ENCODE data around the gene SWSAP1. TPM values are rescaled to one million over a fixed set of nuclear protein-coding genes. Genes with fewer than 3 reads are reported as not detected.
"Not testable (repeated sequence)": the region's sequence is repeated elsewhere in the genome, so short reads cannot be mapped to it uniquely, and the experiment has no call there.

Gene SWSAP1
- total RNA-seq, 1 donor from 2014 or later, result 5.1 TPM

DNA sequence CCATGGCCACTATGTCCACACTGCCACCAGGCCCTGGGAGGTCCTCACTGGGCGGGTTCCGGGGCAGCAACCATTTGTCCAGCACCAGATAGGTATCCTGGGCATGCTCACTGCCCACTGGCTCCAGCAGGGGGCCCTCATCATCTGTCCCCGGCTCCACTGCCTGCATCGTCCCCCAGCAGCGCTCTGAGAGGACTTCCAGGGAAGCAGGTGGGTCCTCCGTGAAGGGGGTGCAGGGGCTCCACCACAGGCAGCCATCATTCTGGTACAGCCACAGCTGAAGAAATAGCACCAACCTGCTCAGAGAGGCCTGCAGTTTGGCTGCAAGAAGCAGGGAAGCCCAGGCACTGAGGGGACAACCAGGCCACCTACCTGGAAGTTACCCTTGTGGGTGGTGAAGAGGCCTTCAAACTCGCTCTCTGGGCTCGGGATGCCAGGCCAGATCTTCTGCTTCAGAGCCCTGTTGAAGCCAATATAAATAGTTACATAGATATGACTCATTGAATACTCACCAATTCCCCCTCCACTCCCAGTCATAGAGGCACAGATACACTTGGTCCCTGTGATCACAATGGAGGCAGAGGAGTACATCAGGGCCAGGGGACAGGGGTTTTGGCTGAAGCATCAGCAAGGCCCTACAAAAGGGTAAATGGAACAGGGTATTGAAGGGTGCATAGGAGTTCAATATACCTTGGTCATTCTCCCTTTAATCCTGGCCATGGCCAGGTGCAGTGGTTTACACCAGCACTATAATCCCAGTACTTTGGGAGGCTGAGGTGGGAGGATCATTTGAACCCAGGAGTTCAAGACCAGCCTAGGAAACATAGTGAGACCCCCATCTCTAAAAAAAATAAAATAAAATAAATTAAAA, 4.1 kb downstream of the SWSAP1 start:
- peaks cover 8% of the 10 kb centered on the region for H3K36me3 Mint-ChIP-seq (ENCODE audit: low read depth)
- intact Hi-C loops (cut with micrococcal nuclease), result no loop called here
- ChIA-PET POLR2A (no interaction called here), CTCF (interaction anchor here (1.6 kb wide), 1 partner anchor 104 kb away, joined by 8 read pairs; no protein-coding TSS in a partner anchor)
- H3K9me3 Mint-ChIP-seq, result no peaks in the 10 kb centered on the region
- H3K27me3 Mint-ChIP-seq, result no peaks in the 10 kb centered on the region
- DNase-seq, result no peak
- no peak overlapping the region for H3K4me3 Mint-ChIP-seq
- H3K4me1 Mint-ChIP-seq, result peaks cover 42% of the 10 kb centered on the region
- TF ChIP-seq, protein P1, sequence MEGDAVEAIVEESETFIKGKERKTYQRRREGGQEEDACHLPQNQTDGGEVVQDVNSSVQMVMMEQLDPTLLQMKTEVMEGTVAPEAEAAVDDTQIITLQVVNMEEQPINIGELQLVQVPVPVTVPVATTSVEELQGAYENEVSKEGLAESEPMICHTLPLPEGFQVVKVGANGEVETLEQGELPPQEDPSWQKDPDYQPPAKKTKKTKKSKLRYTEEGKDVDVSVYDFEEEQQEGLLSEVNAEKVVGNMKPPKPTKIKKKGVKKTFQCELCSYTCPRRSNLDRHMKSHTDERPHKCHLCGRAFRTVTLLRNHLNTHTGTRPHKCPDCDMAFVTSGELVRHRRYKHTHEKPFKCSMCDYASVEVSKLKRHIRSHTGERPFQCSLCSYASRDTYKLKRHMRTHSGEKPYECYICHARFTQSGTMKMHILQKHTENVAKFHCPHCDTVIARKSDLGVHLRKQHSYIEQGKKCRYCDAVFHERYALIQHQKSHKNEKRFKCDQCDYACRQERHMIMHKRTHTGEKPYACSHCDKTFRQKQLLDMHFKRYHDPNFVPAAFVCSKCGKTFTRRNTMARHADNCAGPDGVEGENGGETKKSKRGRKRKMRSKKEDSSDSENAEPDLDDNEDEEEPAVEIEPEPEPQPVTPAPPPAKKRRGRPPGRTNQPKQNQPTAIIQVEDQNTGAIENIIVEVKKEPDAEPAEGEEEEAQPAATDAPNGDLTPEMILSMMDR (IDR thresholded peaks at IDR 0.05), result no peak
- ATAC-seq (ENCODE audit: low read depth), result no peak
- H3K27ac Mint-ChIP-seq, result no peak overlapping the region

DNA sequence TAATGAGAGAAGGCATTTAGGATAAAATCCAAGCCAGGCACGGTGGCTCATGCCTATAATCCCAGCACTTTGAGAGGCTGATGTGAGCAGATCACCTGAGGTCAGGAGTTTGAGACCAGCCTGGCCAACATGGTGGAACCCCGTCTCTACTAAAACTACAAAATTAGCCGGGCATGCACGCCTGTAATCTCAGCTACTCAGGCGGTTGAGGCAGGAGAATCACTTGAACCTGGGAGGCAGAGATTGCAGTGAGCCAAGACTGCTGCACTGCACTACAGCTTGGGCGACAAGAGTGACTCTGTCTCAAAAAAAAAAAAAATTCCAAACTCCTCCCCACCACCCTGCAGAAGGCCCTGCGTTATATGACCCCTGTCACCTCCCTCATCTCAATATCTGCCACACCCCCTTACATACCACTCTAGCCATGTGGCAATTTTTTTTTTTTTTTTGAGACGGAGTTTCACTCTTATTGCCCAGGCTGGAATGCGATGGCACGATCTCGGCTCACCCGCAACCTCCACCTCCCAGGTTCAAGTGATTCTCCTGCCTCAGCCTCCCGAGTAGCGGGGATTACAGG, 4.9 kb downstream of the SWSAP1 start:
- not testable (repeated sequence) for H3K27ac Mint-ChIP-seq

DNA sequence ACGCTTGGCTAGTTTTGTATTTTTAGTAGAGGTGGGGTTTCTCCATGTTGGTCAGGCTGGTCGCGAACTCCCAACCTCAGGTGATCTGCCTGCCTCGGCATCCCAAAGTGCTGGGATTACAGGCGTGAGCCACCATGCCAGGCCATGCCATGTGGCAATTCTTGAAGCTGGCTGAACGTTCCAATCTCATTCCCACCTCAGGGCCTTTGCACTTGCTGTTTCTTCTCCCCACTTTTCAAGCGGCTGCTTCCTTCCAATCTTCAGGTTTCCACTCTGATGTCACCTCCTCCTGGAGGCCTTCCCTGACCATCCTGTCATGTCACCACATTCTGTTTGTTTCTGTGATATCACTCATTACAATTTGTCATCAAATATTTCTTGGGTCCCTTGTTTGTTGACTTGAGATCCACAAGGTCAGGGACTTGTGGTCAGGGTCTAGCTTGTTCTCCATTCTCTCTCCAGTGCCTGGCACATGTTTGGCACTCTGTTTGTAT, 5.4 kb downstream of the SWSAP1 start:
- Mint-ChIP-seq H3K27me3 (no peaks in the 10 kb centered on the region), H3K36me3 (ENCODE audit: low read depth) (peaks cover 8% of the 10 kb centered on the region), H3K4me1 (peaks cover 48% of the 10 kb centered on the region), H3K27ac (peak overlapping the region; percentile 100), H3K9me3 (no peaks in the 10 kb centered on the region), H3K4me3 (peak overlapping the region; percentile 41)
- no peak for ATAC-seq (ENCODE audit: low read depth)
- intact Hi-C loops (cut with micrococcal nuclease), result loop anchor here (1.0 kb wide), 1 partner anchor 87 kb away; no protein-coding TSS in a partner anchor
- ChIA-PET POLR2A (interaction anchor here (0.7 kb wide), 1 partner anchor 73 kb away, joined by 3 read pairs; no protein-coding TSS in a partner anchor), CTCF (interaction anchor here (1.0 to 2.7 kb wide), 6 partner anchors 27 to 181 kb away, joined by 3 to 27 read pairs (median 8); partner anchors contain the start of gene ELAVL3)
- DNase-seq, result no peak
- TF ChIP-seq, protein P1 (IDR thresholded peaks at IDR 0.05), result no peak

More for the DNA sequence above, 4.9 kb downstream of the SWSAP1 start:
- H3K27me3 Mint-ChIP-seq; DNase-seq; intact Hi-C loops (cut with micrococcal nuclease); POLR2A ChIA-PET; H3K36me3 Mint-ChIP-seq (ENCODE audit: low read depth); ATAC-seq (ENCODE audit: low read depth); H3K9me3 Mint-ChIP-seq; H3K4me3 Mint-ChIP-seq: not testable (repeated sequence)
- H3K4me1 Mint-ChIP-seq, result peaks cover 44% of the 10 kb centered on the region
- CTCF ChIA-PET, result interaction anchor here (1.0 to 2.7 kb wide), 4 partner anchors 27 to 103 kb away, joined by 3 to 27 read pairs (median 10); partner anchors contain the start of gene ELAVL3

DNA sequence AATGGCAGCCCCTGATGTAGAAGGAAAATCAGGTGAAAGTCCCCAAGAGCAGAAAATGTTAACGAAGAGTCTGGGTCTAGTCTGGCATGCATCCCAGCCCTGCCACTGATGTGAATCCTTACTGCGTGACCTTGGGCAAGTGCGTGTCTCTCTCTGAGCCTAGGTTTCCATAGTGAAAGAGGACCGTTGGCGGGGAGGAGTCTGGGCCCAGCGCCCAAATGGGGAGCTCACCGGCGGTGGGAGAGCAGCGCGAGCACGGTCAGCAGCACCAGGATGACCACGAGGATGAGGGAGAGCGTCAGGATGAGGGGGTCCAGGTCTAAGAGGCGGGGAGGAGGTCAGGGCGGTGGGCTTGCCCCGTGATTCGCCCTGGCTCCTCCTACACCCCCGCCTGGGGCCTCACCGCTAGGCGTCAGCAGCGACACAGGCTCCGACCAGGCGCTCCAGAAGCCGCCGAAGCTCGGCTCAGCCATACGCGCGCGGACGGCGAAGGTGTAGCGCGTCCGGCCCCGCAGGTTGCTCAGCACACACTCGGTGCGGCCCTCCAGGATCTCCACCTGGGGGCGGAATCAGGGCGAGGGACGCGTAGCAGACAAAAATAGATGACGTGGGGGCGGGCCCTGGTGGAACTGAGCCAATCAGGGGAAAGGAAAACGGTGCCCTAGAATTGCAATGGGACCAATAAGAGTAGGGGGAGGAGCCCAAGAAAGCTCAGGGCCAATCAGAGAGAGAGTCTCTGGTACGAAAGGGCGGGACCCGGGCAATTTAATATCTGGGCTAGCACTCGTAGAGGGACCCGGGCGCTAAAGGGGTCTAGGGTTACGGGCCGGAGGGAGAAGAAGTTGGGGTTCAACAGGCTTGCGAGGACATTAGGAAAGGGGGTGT, 6.4 kb downstream of the SWSAP1 start:
- Mint-ChIP-seq H3K27ac (peak overlapping the region; percentile 100), H3K4me3 (peak overlapping the region; percentile 92), H3K9me3 (no peaks in the 10 kb centered on the region), H3K36me3 (ENCODE audit: low read depth) (peaks cover 8% of the 10 kb centered on the region), H3K27me3 (no peaks in the 10 kb centered on the region), H3K4me1 (peaks cover 48% of the 10 kb centered on the region)
- ATAC-seq (ENCODE audit: low read depth), result peak; percentile 85
- ChIA-PET CTCF (interaction anchor here (0.7 to 2.7 kb wide), 29 partner anchors 10 to 434 kb away, joined by 3 to 27 read pairs (median 4); partner anchors contain the start of genes ELAVL3, ODAD3, PRKCSH and RAB3D), POLR2A (interaction anchor here (0.5 to 4.6 kb wide), 16 partner anchors 12 to 1499 kb away, joined by 3 to 60 read pairs (median 5); partner anchors contain the start of genes CCDC159, ECSIT, ELOF1 and ODAD3)
- DNase-seq, result peak; percentile 91
- TF ChIP-seq, protein P1 (IDR thresholded peaks at IDR 0.05), result no peak
- intact Hi-C loops (cut with micrococcal nuclease), result loop anchor here (1.0 kb wide), 9 partner anchors 25 to 138 kb away; partner anchors contain the start of genes CCDC159, ODAD3, PRKCSH and TMEM205

All from activated B cell treated with CpG ODN at 0.5 μM for 24 hours (primary cell).